ENCODE measurements around the gene CLIP2.
"Not testable (repeated sequence)": the region's sequence is repeated elsewhere in the genome, so short reads cannot be mapped to it uniquely, and the experiment has no call there.

CLIP2 gene

GRCh38 chr7:74329225-74329624 lies 40.0 kb downstream of the CLIP2 start:
- DNase-seq, result no peak
- Histone ChIP-seq H3K4me3 (ENCODE audit: low read depth, low read length) (no peak overlapping the region), H3K36me3 (no peaks in the 10 kb centered on the region), H3K27me3 (no peaks in the 10 kb centered on the region), H3K4me1 (no peaks in the 10 kb centered on the region), H3K9me3 (no peaks in the 10 kb centered on the region)
- no peak for TF ChIP-seq CTCF (IDR thresholded peaks at IDR 0.05; ENCODE audit: low read depth, low read length)

- Histone ChIP-seq H3K9me3 (no peaks in the 10 kb centered on the region), H3K4me1 (no peaks in the 10 kb centered on the region), H3K27me3 (no peaks in the 10 kb centered on the region), H3K36me3 (no peaks in the 10 kb centered on the region), H3K4me3 (ENCODE audit: low read depth, low read length) (no peak overlapping the region)
- TF ChIP-seq CTCF (IDR thresholded peaks at IDR 0.05; ENCODE audit: low read depth, low read length), result no peak
- no peak for DNase-seq
Observed at GRCh38 chr7:74332373-74333176, 43.4 kb downstream of the CLIP2 start.

GRCh38 chr7:74334030-74334429 lies 44.8 kb downstream of the CLIP2 start:
- no peaks in the 10 kb centered on the region for H3K27me3 ChIP-seq
- no peaks in the 10 kb centered on the region for H3K36me3 ChIP-seq
- H3K4me1 ChIP-seq, result no peaks in the 10 kb centered on the region

GRCh38 chr7:74337926-74338325 lies 48.7 kb downstream of the CLIP2 start:
- Histone ChIP-seq H3K4me3 (ENCODE audit: low read depth, low read length) (no peak overlapping the region), H3K4me1 (no peaks in the 10 kb centered on the region), H3K9me3 (no peaks in the 10 kb centered on the region), H3K36me3 (0 out of 2 replicates have a peak, but pooled peaks cover 3% of the 10 kb centered on the region), H3K27me3 (no peaks in the 10 kb centered on the region)
- no peak for DNase-seq
- no peak for TF ChIP-seq CTCF (IDR thresholded peaks at IDR 0.05; ENCODE audit: low read depth, low read length)

More at GRCh38 chr7:74334030-74334429, 44.8 kb downstream of the CLIP2 start:
- DNase-seq, result no peak
- H3K9me3 ChIP-seq, result no peaks in the 10 kb centered on the region
- TF ChIP-seq CTCF (IDR thresholded peaks at IDR 0.05; ENCODE audit: low read depth, low read length), result no peak
- H3K4me3 ChIP-seq (ENCODE audit: low read depth, low read length), result no peak overlapping the region

- Histone ChIP-seq H3K9me3 (no peaks in the 10 kb centered on the region), H3K36me3 (0 out of 2 replicates have a peak, but pooled peaks cover 3% of the 10 kb centered on the region), H3K27me3 (no peaks in the 10 kb centered on the region), H3K4me3 (ENCODE audit: low read depth, low read length) (no peak overlapping the region), H3K4me1 (no peaks in the 10 kb centered on the region)
- no peak for DNase-seq
- TF ChIP-seq CTCF (IDR thresholded peaks at IDR 0.05; ENCODE audit: low read depth, low read length), result no peak
Observed at GRCh38 chr7:74338366-74339108, 49.3 kb downstream of the CLIP2 start.

- H3K36me3 ChIP-seq; H3K4me3 ChIP-seq (ENCODE audit: low read depth, low read length); H3K4me1 ChIP-seq; H3K9me3 ChIP-seq; H3K27me3 ChIP-seq; DNase-seq: not testable (repeated sequence)
Observed at GRCh38 chr7:74339648-74340047, 50.4 kb downstream of the CLIP2 start.
